ENCODE results near the gene COL27A1. TPM values are rescaled to one million over a fixed set of nuclear protein-coding genes. Genes with fewer than 3 reads are reported as not detected.

The COL27A1 gene
- total RNA-seq = 10 to 100 TPM in 1 of 3 donors, 1 to 10 TPM in 2; 3.5 to 22.0 (median 6.7) TPM

DNA sequence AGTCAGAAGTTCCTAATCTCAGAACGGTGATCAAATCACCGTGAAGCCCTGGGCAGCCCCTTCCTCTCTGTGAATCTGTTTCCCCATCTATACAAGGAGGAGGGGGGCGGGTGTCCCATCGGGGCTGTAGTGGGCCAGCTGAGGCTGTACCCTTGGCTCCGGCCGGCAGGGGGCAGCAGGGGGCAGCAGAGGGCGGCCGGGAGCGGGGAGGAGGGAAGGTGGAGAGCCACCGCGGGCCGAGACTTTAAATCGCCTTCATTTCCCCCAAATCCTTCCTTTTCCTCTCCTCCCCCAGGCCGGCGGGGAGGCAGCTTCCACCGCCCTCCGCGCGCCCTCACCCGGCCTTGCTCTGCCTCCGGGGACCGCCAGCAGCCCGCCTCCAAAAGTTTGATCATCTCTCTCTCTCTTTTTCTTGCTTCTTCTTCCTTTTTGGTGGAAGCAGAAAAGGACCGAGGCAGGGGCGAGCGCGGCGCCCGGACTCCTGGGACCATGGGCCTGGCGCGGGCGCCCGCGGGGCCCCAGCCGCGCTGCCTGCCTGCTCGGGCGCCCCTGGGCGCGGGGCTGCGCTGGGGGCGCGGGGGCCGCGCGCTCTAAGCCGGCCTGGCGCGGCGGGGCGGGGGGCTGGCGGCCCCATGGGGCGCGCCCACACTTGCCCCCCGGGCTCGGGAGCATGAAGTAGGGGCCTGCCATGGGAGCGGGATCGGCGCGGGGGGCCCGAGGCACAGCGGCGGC, at the start of gene COL27A1:
Gene COL27A1 (plus strand): TSS at position 275 of the 732 bp plus-strand sequence. CDS start 414 bp downstream, at position 689.
- peak; percentile 71 to 86 for DNase-seq (ENCODE audit: low spot score in 2 of 2)
- H3K36me3 ChIP-seq = no peaks in the 10 kb centered on the region
- no peaks in the 10 kb centered on the region for H3K9me3 ChIP-seq
- TF ChIP-seq POLR2AphosphoS5 (IDR thresholded peaks at IDR 0.05) (peak in 2 of 3 donors; percentile 19 to 24), POLR2A (IDR thresholded peaks at IDR 0.05) (no peak)
- TF ChIP-seq, protein P1, sequence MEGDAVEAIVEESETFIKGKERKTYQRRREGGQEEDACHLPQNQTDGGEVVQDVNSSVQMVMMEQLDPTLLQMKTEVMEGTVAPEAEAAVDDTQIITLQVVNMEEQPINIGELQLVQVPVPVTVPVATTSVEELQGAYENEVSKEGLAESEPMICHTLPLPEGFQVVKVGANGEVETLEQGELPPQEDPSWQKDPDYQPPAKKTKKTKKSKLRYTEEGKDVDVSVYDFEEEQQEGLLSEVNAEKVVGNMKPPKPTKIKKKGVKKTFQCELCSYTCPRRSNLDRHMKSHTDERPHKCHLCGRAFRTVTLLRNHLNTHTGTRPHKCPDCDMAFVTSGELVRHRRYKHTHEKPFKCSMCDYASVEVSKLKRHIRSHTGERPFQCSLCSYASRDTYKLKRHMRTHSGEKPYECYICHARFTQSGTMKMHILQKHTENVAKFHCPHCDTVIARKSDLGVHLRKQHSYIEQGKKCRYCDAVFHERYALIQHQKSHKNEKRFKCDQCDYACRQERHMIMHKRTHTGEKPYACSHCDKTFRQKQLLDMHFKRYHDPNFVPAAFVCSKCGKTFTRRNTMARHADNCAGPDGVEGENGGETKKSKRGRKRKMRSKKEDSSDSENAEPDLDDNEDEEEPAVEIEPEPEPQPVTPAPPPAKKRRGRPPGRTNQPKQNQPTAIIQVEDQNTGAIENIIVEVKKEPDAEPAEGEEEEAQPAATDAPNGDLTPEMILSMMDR (IDR thresholded peaks at IDR 0.05) = peak; percentile 73 to 92 (median 82)
- H3K27me3 ChIP-seq = peaks cover 0 to 15% of the 10 kb centered on the region in 2 donors
- intact Hi-C loops (cut with DNase I; ENCODE audit: low total_unique reads) = loop anchor here (5.0 kb wide), 1 partner anchor 137 kb away; no protein-coding TSS in a partner anchor
- peak within 1 kb of the TSS; percentile 57 to 75 for H3K27ac ChIP-seq
- H3K4me3 ChIP-seq = peak within 1 kb of the TSS; percentile 52 to 90 (median 66)
- peaks cover 0 to 6% of the 10 kb centered on the region in 2 donors for H3K4me1 ChIP-seq

DNA sequence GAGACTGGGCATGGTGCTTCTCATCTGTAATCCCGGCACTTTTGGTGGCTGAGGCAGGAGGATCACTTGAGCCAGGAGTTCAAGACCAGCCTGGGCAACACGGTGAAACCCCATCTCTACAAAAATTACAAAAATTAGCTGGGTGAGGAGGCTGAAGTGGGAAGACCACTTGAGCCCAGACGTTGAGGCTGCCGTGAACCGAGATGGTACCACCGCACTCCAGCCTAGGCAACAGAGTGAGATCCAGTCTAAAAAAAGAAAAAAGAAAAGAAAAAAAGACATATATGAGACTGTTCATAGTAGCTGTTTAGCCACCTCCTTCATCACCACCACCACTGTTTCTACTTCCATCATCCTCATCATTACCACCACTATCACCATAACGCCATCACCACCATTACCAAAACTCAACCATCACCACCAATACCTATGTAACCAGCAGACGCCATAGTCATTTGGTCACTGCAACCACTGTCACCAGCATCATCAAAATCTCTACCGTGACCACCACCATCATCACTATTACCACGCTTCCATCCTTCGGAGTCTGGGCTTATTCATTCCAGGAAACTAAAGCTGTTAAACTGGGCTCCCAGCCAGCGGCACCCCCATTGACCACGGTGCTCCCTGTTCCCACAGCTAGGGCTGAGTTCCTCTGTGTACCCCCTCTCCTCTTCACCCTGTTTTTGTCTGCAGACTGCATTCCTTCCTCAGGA, 47.9 kb upstream of the COL27A1 start:
- Histone ChIP-seq H3K36me3 (no peaks in the 10 kb centered on the region), H3K4me1 (no peaks in the 10 kb centered on the region), H3K9me3 (no peaks in the 10 kb centered on the region), H3K27ac (no peak overlapping the region), H3K27me3 (no peaks in the 10 kb centered on the region), H3K4me3 (no peak overlapping the region)
- intact Hi-C loops (cut with DNase I; ENCODE audit: low total_unique reads) = no loop called here
- DNase-seq (ENCODE audit: low spot score in 2 of 2) = no peak
- TF ChIP-seq, protein P1 (IDR thresholded peaks at IDR 0.05) = no peak
- no peak for TF ChIP-seq POLR2A (IDR thresholded peaks at IDR 0.05)
- no peak for TF ChIP-seq POLR2AphosphoS5 (IDR thresholded peaks at IDR 0.05)

DNA sequence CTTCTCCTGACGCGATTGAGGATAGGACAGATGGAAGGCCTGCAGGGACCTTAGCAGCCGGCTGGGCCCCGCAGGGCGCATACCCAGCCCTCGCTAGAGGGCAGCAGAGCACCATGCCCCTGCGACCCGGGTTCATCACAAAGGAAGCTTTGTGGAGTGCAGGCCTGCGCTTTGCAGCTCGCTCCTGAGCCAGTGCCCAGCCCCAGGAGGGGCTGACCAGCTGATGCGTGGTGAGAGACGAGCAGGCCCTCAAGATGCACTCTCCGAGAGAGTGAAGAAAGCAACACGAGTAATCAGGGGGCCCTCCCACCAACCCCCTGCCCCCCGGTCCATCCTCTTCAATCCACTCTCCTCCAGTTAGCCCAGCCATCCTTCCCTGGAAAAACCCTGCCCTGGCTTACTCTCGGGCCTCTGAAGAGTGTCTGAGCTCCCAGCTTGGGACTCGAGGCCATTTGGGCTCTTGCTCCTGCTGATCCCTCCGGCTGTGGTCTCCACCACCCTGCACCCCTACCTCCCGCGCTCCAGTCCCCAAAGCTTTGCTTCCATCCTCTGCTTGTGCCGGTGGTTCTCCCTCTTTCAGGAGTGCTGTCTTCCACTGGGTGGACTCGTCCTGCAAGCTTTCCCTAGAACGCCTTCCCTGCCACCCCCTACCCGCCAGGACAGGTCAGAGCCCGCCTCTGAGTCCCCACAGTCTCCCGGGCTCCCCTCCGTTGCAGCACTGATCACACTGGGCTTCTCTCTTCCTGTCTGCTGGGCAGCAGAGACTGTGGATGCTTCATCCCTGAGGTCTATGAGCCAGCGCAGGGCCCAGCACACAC, 47.1 kb upstream of the COL27A1 start:
- H3K27ac ChIP-seq = no peak overlapping the region
- DNase-seq (ENCODE audit: low spot score in 2 of 2) = peak; percentile 46 to 77
- intact Hi-C loops (cut with DNase I; ENCODE audit: low total_unique reads) = no loop called here

DNA sequence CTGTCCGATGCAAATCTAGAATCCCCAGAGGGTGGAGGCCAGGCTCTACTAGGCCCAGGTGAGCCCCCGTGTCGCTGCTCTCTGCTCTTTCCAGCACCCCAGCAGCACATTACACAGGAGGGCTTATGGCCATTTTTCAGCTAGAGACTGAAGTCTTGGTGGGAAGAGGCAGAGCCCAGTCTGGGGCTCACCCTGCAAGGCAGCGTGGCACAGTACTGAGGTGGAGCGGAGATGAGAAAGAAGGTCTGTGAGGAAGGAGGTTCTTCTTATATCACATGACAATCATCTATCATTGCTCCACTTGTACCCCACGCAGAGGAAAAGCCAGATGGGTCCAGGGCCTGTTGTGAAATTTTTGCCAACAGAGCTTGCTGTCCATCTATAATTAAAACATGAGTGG, 46.2 kb upstream of the COL27A1 start:
- intact Hi-C loops (cut with DNase I; ENCODE audit: low total_unique reads) = no loop called here
- TF ChIP-seq POLR2AphosphoS5 (IDR thresholded peaks at IDR 0.05) (no peak), POLR2A (IDR thresholded peaks at IDR 0.05) (no peak)
- TF ChIP-seq, protein P1 (IDR thresholded peaks at IDR 0.05) = no peak
- no peaks in the 10 kb centered on the region for H3K9me3 ChIP-seq
- no peaks in the 10 kb centered on the region for H3K36me3 ChIP-seq
- H3K27ac ChIP-seq = no peak overlapping the region
- no peaks in the 10 kb centered on the region for H3K27me3 ChIP-seq
- no peak overlapping the region for H3K4me3 ChIP-seq
- no peak for DNase-seq (ENCODE audit: low spot score in 2 of 2)
- peaks cover 0 to 5% of the 10 kb centered on the region in 2 donors for H3K4me1 ChIP-seq

More for the DNA sequence above, 47.1 kb upstream of the COL27A1 start:
- Histone ChIP-seq H3K27me3 (no peaks in the 10 kb centered on the region), H3K4me1 (peaks cover 0 to 2% of the 10 kb centered on the region in 2 donors), H3K4me3 (no peak overlapping the region), H3K36me3 (no peaks in the 10 kb centered on the region), H3K9me3 (no peaks in the 10 kb centered on the region)
- TF ChIP-seq POLR2A (IDR thresholded peaks at IDR 0.05) = no peak
- TF ChIP-seq, protein P1 (IDR thresholded peaks at IDR 0.05) = peak; percentile 38 to 94 (median 85)
